ENCODE data around the gene ZC3H12C.

Gene ZC3H12C

DNA sequence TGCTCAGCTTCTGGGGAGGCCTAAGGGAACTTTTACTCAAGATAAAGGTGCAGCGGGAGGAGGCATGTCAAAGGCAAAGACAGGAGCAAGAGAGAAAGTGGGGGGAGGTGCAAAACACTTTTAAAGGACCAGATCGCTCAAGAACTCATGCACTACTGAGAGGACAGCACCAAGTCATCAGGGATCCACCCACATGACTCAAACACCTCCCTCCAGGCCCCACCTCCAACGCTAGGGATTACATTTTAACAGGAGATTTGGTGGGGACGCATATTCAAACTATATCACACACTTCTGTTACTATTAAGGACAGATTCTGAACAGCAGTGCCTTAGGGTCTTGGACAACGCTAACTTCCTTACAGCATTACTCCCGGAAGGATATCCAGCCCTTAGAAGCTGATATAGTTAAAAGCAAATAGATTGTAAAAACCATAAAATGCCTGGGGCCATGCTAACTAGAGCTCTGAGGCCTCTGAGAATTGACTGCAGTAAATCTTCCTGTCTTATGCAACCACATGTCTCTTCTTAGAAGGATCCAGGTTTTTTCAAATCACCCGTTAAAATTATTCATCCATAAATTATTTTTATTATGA lies 16.7 kb upstream of the ZC3H12C start:
- FAIRE-seq (peak; percentile 56), DNase-seq (ENCODE audit: low spot score) (peak; percentile 35)

DNA sequence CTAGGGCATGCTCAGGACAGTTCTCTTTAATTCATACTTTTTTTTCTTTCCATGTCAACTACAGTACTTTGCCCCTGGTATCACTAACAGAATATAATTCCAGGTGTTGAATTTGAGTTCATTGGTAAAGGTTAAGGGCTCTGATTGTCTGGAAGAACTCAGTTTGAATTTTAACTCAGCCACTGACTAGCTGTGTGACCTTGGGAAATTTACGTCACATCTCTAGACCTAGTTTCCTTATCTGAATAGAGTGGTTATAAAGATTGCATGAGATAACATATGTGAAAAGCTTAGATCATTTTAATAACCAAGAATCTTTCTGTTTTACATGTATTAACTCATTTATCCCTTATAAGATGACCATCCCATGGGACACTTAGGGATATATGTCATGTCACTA lies 15.8 kb upstream of the ZC3H12C start:
- FAIRE-seq (no peak), DNase-seq (ENCODE audit: low spot score) (no peak)

DNA sequence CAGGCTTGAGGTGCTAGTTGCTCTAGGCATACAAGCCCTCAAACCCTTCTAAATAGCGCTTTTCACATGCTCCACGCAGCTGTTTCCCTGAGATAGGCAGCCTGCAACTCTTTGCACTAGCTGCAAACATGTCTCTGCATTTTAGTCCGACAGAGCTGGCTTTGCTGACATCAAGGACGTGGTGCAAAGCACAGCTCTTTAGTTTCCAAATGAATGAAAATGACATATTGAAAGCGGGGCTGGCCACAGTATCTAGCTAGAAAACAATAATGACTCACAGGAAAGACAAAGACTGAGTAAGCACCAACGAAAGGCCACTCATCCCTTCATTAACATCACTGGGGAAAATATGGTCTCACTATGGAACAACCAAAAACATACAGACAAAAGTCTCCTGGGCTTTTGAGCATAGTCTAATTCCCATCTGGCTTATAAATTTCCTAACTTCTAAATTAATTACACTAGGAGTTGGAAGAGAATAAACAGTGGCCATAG lies 15.3 kb upstream of the ZC3H12C start:
- peak; percentile 72 for DNase-seq (ENCODE audit: low spot score)
- FAIRE-seq, result peak; percentile 82

DNA sequence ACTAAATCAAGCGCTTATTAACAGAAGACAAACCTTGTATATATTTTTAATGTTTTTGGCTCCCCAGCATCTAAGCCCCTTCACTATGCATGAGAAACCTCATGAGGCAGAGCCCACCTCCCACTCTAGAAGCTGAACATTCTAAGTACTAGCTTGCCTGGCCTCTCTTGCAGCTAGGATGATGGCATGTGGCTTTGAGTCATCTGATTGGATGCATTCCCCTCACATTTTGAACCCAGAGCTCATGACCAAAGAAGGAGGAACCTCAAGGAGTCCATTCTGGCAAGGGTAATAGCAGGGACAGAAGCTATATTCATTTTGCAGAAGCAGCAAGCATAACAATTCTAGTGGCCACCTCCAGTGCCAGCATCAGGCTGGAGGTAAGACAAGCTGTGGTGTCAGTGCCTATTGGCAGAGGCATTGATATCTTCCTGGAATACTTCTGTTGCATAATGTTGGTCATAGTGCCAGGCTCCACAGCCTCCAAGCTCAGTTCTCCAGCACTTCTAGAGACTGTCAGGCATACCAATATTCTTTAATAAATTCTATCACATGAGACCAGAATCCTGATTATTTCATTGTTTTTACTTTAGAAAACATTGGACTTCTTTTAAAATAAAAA lies 14.2 kb upstream of the ZC3H12C start:
- no peak for FAIRE-seq
- no peak for DNase-seq (ENCODE audit: low spot score)

DNA sequence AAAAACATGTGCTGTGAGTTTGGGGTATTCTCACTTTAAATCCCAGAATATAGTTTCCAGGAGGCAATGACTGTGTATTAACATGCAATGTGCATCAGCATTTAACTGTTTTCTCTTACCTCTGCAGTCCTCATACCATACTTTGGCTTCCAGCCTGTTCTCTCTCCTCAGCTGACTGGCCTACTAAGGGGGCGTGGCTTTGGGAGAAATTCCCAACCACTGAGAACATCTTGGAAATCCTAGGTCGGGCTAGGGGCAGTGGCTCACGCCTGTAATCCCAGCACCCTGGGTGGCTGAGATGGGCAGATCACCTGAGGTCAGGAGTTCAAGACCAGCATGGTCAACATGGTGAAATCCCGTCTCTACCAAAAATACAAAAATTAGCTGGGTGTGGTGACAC lies 13.5 kb upstream of the ZC3H12C start:
- DNase-seq (ENCODE audit: low spot score), result no peak
- FAIRE-seq, result no peak

DNA sequence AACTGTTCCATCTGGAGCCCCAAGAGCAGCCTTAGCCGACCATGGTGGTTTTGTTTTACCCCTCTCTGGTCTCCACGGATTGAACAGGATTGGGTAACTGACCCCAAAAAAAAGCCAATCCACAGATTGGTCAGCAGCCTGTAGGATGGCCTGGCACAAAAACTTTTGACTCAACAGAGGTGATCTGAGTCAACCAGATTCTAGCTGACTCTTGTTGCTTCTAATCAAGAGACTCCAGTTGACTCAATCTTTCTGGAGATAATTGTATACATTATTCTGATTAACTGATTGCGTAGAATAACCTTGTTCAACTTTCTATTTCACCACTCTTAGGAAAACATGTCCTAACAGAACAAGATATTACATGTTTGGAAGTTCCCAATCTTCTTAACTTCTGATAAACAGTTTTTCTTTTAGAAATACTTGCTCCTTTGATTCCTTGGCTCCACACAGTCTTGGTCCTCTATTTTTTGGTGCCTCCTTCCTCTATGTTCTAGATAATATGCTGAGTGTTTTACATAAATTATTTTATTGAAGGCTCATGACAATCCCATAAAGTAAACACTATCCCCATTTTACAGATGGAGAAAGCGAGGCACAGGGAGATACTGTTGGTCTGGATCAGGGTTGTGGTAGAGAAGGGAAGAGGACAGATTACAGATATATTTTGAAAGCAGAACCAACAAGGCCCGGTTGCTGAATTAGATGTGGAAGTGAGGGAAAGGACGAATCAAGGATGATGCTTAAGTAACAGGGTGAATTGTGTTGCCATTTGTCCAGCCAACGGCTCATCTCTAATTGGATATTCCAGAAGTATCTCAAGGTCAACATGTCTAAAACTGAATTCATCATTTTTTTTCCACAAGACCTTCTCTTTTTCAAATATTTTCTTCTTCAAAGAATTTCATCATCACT lies 11.5 kb upstream of the ZC3H12C start:
- no peak for FAIRE-seq
- no peak for DNase-seq (ENCODE audit: low spot score)

DNA sequence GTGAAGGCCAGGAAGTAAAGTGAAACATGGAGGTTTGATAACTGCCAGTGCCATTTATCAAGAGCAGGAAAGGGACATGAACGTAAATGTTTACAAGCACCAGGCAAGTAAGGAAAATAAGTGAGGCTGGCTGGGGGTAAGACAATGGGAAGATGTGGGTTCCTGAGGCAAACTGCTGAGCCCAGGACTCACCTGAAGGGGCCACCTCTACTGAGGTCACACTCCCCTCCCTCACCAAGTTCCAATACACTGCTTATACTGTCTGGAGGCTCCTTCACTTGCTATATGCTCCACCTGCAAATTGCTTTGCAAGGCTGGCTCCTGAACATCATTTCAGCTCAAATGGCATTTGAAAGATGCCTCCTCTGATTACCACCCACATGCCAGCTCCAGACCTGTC lies 10.3 kb upstream of the ZC3H12C start:
- DNase-seq (ENCODE audit: low spot score) (no peak), FAIRE-seq (no peak)

DNA sequence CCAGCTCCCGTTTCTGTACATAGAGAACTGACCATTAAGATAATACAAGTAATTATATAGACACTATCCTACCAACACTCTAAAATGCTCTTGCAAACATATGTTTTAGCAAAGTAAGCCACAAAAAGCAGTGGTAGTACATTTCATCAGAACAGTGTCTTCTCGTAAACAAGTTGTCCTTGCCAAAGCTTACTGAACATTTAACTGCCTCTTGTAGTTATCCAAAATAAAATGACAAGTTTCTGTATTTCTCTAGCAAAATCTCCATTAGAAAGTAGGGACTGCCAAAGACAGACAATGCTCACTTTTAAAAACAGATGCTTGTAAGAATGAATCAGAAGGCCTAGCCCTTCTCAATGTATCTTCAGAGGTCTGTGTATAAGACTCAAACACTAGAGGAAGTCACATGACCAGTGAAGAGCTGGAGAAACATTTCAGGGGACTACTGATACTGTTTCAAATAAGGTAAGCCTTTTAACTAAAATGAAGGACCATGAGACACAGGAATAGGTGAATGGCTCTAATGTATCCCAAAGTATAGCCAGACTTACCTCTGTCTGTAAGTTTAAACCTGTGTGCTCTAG lies 7.8 kb upstream of the ZC3H12C start:
- DNase-seq (ENCODE audit: low spot score) (no peak), FAIRE-seq (no peak)

DNA sequence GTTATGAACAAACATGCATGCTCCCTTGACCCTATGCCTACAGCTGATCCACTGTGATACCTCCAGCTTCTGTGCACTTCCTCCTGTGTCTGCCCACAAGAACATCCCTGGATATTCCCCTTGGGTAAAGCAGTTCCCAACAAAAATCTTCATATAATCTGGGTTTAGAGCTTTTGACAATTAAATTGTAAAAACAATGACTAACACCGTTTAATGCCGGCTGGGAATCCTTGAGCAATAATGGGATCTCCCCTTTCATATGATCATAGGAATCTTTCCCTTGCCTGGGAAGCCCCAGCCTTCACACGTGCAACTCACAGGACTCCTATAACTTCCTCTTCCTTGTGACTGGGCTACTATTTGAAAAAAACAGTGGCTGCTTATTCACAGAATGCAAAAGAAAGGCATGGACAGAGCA lies 6.3 kb upstream of the ZC3H12C start:
- no peak for FAIRE-seq
- peak; percentile 50 for DNase-seq (ENCODE audit: low spot score)

DNA sequence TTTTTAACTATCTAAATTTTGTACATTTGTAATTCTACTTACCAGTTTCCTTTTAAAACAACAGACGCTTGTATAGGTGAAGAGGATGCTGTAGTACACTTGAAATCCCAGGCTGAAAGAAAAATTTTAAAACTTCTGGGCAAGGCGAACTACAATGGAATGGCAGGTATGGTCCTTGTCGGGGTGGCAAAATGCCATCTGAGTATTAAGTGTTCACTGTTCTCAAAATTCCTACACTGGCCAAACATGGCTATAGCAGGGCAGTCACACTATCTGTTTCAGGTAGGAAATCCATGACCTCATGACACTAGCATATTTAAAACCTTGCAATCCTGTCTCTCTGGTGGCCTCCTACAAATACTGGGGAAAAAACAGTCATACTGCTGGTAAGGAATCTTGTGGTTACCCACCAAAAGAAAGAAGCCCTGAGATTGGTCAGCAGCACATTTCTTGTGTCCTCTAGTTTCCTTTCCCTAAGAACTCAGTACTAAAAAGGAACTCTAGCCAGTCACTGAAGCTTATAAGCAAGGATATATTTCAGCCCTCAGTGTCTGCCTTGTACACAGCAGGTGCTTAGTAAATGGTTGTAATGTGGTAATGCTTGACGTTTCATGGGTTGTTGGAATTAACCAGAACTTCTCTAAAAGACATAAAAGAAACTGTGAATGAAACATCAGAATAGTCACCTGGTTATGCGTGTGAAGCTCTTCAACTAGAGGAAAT lies 5.2 kb upstream of the ZC3H12C start:
- FAIRE-seq (peak; percentile 93), DNase-seq (ENCODE audit: low spot score) (peak; percentile 89)

DNA sequence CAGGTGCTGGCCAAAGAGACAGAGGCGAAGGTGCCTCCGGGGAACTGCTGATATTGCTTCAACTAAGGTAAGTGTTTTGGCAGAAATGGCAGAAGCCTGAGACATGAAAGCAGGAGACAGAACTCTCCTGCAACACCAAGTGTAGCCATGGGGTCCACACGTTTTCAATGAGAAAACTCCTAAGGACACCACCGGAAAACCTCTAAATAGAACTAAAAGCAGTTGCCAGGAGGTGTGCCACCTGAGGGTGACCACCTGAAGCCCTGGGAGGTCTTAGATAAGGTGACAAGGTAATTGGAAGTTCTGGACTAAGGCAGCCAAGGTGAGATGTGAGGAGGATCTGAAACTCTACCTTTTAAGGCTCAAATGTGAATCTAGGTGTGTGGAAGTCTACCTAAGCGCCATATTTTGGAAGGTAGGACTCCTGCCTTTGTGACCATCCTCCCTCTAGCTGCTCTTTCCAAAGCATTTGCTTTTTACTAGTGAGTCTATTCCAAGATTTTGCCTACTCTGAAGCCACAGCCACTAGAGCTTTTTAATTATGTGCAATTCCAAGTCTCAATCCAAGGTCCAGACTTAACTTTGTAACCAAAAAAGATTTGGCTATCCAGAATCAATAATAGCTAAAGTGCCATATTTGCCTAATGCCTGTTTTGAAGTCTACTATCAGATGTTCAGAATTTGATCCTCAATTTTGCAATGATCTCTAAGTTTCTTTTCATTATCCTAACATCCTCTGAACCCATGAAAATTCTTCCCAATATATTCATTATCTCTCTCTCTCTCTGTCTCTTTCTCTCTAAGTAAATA lies 4.5 kb upstream of the ZC3H12C start:
- FAIRE-seq, result no peak

DNA sequence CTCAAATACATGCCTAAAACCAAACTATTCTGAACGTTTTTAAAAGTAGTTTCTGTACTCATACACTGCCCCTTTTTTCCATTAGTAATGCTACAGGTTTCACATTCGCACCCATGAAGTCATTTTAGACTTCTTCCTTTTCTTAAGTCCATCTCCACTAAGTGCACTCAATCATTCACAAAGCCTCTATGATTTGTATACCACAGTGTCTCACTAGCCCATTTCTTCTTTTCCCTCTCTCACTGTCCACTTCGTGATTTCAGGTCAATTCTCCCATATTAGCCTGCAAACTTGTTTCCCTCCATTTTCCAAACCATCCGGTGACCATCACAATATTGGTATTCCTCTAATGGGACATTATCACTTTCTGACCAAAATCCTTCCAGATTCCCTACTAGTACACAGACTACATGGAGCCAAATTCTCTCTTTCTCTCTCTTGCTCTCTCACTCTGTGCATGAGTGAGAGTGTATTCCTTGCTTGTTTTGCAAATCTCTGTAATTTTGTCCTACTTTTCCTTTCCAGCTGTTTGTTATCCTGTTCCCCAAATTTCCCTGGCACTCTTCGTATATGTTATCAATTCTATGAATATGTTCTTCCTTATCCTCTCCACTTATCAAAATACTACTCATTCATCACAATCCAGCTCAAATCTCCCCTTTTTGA lies 3.4 kb upstream of the ZC3H12C start:
- FAIRE-seq (no peak), DNase-seq (ENCODE audit: low spot score) (no peak)

More for the DNA sequence above, 4.5 kb upstream of the ZC3H12C start:
- no peak for DNase-seq (ENCODE audit: low spot score)

DNA sequence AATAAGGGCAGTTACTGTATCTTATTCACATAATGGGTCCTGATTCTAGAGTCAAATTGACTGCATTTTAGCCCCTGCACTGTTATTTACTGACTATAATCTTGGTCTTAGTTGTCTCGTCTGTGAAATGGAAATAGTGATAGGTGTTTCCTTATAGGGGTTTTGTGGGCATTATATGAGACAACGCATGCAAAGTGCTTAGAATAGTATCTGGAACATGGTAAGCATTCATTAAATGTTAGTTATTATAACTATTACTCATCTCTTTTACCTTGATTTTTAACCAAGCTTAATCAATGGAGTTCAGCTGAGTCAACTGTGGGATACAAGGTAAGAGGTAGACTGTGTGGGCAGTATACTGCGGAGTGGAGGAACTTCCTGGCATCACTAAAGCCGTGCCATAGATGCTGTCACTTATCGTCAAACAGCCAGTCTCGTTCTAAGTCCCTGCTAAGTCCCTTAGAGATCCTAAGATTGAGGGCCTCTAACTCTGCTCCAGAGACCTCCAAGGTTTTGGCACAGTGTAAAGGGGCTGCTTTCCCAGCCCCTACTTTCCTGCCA lies 2.6 kb upstream of the ZC3H12C start:
- FAIRE-seq (no peak), DNase-seq (ENCODE audit: low spot score) (no peak)

DNA sequence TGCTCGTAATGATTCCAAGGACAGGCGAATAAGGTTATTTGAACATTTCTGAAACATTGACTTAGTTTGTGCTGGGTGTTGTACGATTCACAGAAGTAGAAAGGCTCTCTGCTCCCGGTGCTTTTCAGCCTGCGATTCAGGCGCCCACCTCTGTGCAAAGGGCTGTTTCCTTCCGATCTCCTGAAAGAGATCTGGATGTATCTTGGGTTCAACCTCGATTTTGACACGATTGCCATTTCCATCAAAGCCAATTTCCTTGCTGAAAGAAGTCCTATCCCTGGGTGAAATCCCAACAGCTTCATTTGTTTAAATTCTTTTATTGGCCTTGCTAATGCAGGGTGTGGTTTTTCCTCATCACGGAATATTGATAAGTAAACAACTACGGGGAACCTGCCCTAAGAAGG lies 1.1 kb upstream of the ZC3H12C start:
- no peak for FAIRE-seq
- DNase-seq (ENCODE audit: low spot score), result no peak

DNA sequence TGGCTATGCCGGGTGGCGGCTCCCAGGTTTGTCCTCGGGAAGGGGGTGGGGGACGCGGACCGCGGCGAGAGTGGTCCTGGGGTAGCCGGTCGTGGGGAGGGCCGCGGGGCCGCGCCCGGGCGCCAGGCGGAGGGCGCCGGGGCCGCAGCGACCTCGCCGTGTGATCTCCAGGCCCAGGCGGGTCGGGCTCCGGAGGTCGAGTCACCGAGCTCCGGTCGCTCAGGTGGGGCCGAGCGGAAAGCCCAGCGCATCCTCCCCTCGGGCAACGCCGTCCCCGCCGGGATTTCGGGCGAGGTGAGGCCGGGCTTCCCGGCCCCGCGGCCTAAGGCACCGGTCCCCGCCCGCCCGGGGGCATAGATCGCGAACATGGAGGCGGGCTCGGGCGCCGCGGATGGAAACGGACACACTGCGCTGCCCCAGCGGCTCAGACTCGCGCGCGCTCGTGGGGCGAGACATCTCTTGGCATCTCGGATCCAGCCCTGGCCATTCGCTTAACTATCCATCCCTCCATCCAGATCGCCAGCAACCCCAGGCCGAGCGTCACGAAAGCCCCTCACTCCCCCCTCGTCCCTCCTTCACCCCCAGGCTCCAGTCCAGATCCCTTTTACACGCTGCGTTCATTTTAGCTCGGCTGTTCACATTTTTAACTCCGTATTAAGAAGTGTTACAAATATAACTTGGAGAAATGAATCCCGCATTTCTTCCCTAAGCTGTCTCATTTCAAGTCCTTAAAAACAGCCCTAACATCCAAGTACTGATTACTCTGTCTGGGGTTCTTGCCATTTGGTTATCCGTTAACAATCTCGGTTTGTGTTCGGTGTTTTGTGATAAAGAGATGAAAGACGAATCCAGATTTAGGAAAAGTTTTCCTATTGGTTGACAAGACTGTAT lies 460 bp downstream of the ZC3H12C start:
- FAIRE-seq (peak; percentile 72), DNase-seq (ENCODE audit: low spot score) (peak; percentile 12)

DNA sequence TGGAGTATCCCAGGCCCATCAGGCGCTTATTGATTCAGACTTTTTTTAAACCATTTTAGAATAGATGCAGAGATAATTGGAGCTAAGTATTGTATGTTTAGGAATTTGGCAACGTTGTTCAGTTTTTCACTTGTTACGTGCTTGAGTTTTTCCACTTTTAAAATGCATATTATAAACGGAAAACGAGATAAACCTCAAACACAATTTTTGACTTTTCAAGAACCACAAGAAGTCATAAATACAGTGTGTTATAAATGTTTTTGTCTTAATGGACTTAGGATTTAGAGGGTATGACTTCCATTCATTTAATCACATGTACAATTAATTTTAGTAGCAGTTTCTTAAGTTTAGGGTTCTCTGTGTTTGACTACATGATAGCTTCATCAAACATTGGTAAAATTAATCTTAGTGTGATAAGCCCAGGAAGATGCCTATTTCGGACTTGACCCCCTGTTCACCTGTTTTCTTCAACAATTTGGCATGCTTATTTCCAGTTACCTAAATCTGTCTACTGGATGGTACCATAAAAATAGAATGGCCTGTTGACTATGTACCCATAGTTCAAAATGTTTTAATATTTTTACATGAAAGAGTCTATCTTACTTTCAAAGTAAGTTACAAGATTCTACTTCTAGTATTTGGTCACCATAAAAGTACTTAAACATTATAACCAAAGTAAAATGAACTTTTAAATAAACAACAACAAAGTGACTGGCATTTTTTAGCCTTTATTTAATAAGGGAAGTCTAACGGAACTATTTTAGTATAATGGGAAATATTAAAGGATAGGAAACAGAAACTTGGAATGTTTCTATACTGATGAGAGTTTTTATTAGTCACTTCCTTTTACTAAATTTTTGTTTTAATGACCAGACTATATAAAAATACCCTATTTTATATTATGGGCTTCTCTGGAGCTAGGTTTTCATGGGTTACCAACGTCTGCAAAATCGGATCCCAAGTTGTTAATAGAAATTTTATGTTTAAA lies 1.4 kb downstream of the ZC3H12C start:
- DNase-seq (ENCODE audit: low spot score), result no peak
- no peak for FAIRE-seq

DNA sequence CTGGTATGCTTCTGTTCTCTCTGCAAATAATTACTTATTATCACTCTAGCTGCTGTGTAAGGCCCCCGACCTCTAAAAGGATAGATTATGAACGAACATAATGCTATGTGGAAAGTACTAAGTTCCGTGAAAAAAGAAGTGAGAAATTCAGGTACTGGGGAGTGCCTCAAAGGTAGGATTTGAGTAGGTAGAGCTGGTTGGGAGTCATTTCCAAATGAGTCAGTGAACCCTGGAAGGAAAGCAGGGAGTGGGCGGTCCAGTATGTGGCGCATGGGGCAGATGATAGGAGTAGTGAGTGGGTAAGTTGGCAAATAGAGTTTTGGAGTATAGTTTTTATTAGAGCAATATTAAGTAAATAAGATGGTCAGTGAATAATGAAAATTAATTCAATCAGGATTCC lies 2.4 kb downstream of the ZC3H12C start:
- no peak for FAIRE-seq

More for the DNA sequence above, 2.4 kb downstream of the ZC3H12C start:
- no peak for DNase-seq (ENCODE audit: low spot score)
